GM13977 (cell line): ENCODE results near the gene MYZAP.

Source experiments
- DNase-seq: peaks from one replicate; pipeline ENCODE4 v3.0.0; 2012; ENCODE audit warnings: low spot score
- in situ Hi-C: fragments of 300-500 bp; cut with MboI; formaldehyde crosslinking; loops from one replicate; pipeline ENCODE4 v1.12.0; 2022; ENCODE audit warnings: low sequenced_read_pairs, low pct_unique_long_range_greater_than_20kb, mixed read lengths, inconsistent platforms; ENCODE audit not compliant: unreplicated experiment
- TF ChIP-seq, protein P1 (sequence below): IDR thresholded peaks from 2 replicates; pipeline ENCODE4 v1.5.1; 2012; ENCODE audit warnings: mild to moderate bottlenecking, control low read depth; ENCODE audit not compliant: insufficient read depth; ENCODE audit errors: extremely low read depth, missing control alignments

Gene MYZAP

GRCh38 chr15:57594479-57594878, 2.8 kb downstream of the MYZAP start:
- TF ChIP-seq, protein P1, sequence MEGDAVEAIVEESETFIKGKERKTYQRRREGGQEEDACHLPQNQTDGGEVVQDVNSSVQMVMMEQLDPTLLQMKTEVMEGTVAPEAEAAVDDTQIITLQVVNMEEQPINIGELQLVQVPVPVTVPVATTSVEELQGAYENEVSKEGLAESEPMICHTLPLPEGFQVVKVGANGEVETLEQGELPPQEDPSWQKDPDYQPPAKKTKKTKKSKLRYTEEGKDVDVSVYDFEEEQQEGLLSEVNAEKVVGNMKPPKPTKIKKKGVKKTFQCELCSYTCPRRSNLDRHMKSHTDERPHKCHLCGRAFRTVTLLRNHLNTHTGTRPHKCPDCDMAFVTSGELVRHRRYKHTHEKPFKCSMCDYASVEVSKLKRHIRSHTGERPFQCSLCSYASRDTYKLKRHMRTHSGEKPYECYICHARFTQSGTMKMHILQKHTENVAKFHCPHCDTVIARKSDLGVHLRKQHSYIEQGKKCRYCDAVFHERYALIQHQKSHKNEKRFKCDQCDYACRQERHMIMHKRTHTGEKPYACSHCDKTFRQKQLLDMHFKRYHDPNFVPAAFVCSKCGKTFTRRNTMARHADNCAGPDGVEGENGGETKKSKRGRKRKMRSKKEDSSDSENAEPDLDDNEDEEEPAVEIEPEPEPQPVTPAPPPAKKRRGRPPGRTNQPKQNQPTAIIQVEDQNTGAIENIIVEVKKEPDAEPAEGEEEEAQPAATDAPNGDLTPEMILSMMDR, result no peak
- in situ Hi-C loops, result no loop called here
- DNase-seq, result no peak

- TF ChIP-seq, protein P1, result no peak
- in situ Hi-C loops, result no loop called here
Measured at GRCh38 chr15:57595011-57595866, 3.5 kb downstream of the MYZAP start.

GRCh38 chr15:57596301-57596855, 4.7 kb downstream of the MYZAP start:
- no peak for DNase-seq
- in situ Hi-C loops, result no loop called here
- TF ChIP-seq, protein P1, result no peak

More at GRCh38 chr15:57595011-57595866, 3.5 kb downstream of the MYZAP start:
- no peak for DNase-seq

DNA sequence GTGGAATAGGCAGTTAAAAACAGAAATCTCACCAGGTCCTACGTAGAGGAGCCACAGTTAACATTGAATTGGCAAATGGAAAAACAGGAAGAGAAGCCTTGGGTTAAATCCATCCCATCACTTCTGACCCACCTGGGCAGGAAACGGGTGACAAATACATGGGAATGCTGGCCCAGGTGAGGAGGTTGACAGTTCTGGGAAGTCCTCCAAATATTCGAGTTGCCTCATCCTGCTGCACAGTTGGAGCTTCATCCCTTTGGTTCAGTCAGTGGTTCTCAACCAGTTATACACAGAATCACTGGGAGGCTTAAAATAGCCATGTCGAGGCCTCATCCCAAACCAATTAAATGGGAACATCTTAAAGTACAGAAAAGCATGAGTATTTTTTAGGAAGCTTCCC, 5.3 kb downstream of the MYZAP start:
- in situ Hi-C loops, result no loop called here
- TF ChIP-seq, protein P1, result no peak
- DNase-seq, result no peak

- in situ Hi-C loops, result no loop called here
- DNase-seq, result no peak
- TF ChIP-seq, protein P1, result no peak
Measured at GRCh38 chr15:57597431-57597830, 5.7 kb downstream of the MYZAP start.

- no peak for DNase-seq
- in situ Hi-C loops, result no loop called here
- TF ChIP-seq, protein P1, result no peak
Measured at GRCh38 chr15:57598346-57598745, 6.6 kb downstream of the MYZAP start.
